HL-60 (cell line): ENCODE data around the gene HAT1.

Source experiments
- GABPA ChIP-seq: IDR thresholded peaks from 2 replicates; pipeline ENCODE4 v1.6.1; 2012; ENCODE audit warnings: low read depth
- TF ChIP-seq, protein P1 (sequence below): IDR thresholded peaks from one replicate; pipeline ENCODE4 v1.5.1; 2011; ENCODE audit warnings: low read length, control low read depth, inconsistent platforms; ENCODE audit not compliant: insufficient read depth

DNA sequence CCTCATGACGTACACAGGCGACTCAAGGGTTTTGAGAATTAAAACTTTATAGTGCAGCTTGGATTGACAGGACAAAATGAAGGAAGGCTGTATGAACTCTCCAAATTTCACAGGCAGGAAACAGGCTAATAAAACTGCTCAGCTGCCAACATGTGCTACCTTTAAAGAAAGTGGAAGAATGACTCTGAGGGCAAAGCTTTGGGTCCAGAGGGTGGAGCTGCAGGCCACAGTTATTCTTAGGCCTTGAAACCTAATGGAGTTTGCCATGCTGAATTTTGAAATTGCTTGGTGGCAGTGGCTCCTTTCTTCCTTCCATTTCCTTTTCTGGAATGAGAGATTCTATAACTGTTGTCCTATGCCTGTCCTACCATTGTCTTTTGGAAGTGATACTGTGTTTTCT, 34.8 kb downstream of the HAT1 start:
- TF ChIP-seq, protein P1, sequence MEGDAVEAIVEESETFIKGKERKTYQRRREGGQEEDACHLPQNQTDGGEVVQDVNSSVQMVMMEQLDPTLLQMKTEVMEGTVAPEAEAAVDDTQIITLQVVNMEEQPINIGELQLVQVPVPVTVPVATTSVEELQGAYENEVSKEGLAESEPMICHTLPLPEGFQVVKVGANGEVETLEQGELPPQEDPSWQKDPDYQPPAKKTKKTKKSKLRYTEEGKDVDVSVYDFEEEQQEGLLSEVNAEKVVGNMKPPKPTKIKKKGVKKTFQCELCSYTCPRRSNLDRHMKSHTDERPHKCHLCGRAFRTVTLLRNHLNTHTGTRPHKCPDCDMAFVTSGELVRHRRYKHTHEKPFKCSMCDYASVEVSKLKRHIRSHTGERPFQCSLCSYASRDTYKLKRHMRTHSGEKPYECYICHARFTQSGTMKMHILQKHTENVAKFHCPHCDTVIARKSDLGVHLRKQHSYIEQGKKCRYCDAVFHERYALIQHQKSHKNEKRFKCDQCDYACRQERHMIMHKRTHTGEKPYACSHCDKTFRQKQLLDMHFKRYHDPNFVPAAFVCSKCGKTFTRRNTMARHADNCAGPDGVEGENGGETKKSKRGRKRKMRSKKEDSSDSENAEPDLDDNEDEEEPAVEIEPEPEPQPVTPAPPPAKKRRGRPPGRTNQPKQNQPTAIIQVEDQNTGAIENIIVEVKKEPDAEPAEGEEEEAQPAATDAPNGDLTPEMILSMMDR, result no peak
- no peak for TF ChIP-seq GABPA
